Aorta (tissue), 5 donors: Measurements from ENCODE around the gene FHIT. TPM values are rescaled to one million over a fixed set of nuclear protein-coding genes. Genes with fewer than 3 reads are reported as not detected.

Source experiments
- ATAC-seq: fragments of 200-7000 bp; cut with Tn5 transposase; one replicate; pipeline ENCODE4 v1.9.1; 2022; ENCODE audit warnings: moderate library complexity; ENCODE audit not compliant: low FRiP score
- DNase-seq, 2 donors: peaks; one replicate each; pipeline ENCODE4 v3.0.0-alpha.2; 2020
- H3K27ac ChIP-seq, 2 donors: one replicate each; pipeline ENCODE4 v1.5.1; 2013; ENCODE audit warnings: low read length in 2 of 2, mild to moderate bottlenecking in 2 of 2, moderate library complexity in 2 of 2, control low read depth in 1 of 2, inconsistent platforms in 1 of 2, low read depth in 1 of 2
- H3K27me3 ChIP-seq, 2 donors: one replicate each; pipeline ENCODE4 v1.6.1; 2013; ENCODE audit warnings: control low read depth in 1 of 2, low read length in 1 of 2, mild to moderate bottlenecking in 1 of 2, moderate library complexity in 1 of 2; ENCODE audit not compliant: insufficient read depth in 2 of 2, control insufficient read depth in 1 of 2
- H3K36me3 ChIP-seq, 2 donors: one replicate each; pipeline ENCODE4 v1.6.1; 2013; ENCODE audit warnings: control low read depth in 1 of 2, low read length in 1 of 2, mild to moderate bottlenecking in 1 of 2; ENCODE audit not compliant: insufficient read depth in 2 of 2, control insufficient read depth in 1 of 2
- H3K4me1 ChIP-seq, 2 donors: one replicate each; pipeline ENCODE4 v1.6.1; 2013; ENCODE audit warnings: low read length in 2 of 2, control low read depth in 1 of 2, mild to moderate bottlenecking in 1 of 2, moderate library complexity in 1 of 2; ENCODE audit not compliant: insufficient read depth in 2 of 2, control insufficient read depth in 1 of 2
- H3K4me3 ChIP-seq, 2 donors: one replicate each; pipeline ENCODE4 v1.5.1; 2013; ENCODE audit warnings: low read length in 2 of 2, control low read depth in 1 of 2, mild to moderate bottlenecking in 1 of 2
- H3K9me3 ChIP-seq: one replicate; pipeline ENCODE4 v1.6.1; 2013; ENCODE audit warnings: mild to moderate bottlenecking, low read length; ENCODE audit not compliant: control insufficient read depth
- WGBS, 2 donors: extraction: QIAGEN DNeasy Blood & Tissue Kit; methylation state at CpG; one replicate each; pipeline ENCODE4 v1.1.7; 2013; 5-methylcytosine and 5-hydroxymethylcytosine counted together
- intact Hi-C, 2 donors: fragments of 100-400 bp; cut with DNase I; formaldehyde crosslinking; loops; one replicate each; pipeline versions ENCODE4 v1.14.2 to v1.15.0; 2022
- polyA plus RNA-seq, 2 donors: library from polyadenylated mRNA; stranded (reverse); fragments of 200-250 nt; gene quantifications; one replicate each; pipeline ENCODE4 v1.2.3, GENCODE V29; 2013
- total RNA-seq, 2 donors: library from RNA; stranded (reverse); fragmentation: NEBNext Ultra II Directional; extraction: Animal tissue kit (Norgen Biotek cat#: 25700); gene quantifications; one replicate each; pipeline ENCODE4 v1.2.1, GENCODE V29; 2021
- donor health status: healthy with polysubstance abuse.
- donor health status: Bipolar disorder and iron deficiency.
- donor health status: DM: no; HTN: no; CAD: no.
- donor health status: DM: no; HTN: no; CAD: no.
- donor health status: DM: yes; HTN: yes; CAD: no.

The FHIT gene
- total and polyA plus RNA-seq, 4 donors: 1.1 to 9.2 (median 3.0) TPM

DNA sequence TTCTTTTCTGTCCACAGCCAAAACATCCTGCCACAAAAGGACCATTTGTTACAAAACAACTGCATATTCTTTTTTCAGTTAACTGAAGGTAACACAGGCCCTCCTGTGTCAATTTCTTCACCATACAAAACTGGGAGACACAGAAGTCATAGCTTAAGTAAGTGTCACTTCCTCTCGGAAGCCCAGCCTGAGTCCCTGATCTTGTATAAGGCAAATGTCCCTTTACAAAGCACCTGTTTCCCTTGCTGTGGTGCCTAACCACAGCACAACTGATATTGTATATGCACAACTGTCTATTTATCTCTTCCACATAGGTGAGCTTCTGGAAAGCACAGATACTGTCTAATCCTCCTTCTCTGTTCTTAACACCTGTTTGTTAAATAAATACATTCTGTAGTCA is 293.7 kb downstream of the FHIT start:
- Histone ChIP-seq H3K4me1 (peaks cover 0 to 2% of the 10 kb centered on the region in 2 donors), H3K4me3 (no peak overlapping the region), H3K27ac (no peak overlapping the region), H3K9me3 (no peaks in the 10 kb centered on the region), H3K27me3 (no peaks in the 10 kb centered on the region), H3K36me3 (no peaks in the 10 kb centered on the region)
- intact Hi-C loops: no loop called here
- WGBS, 2 donors: 86 to 91% methylated on average over 1 of the region's 1 CpG
- no peak for ATAC-seq
- no peak for DNase-seq

DNA sequence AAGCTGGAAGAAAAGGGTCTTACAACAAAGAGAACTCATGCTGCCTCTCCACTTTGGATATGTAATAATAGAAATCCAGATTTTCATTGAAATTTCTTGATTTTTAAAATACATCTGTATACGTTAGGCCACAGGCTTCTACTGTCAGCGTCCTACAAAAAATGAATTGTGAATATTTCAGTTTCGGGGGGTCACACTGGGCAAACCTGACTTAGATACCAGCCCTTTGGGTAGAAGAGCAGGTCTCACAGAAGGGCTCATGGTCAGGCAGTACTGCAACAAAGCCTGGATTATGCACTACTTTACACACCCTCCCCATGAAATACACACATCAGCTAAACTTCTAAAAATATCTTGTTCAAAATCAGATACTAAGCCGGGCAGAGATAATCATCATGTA is 294.5 kb downstream of the FHIT start:
- 79 to 82% methylated on average over 4 of the region's 4 CpGs for WGBS, 2 donors

DNA sequence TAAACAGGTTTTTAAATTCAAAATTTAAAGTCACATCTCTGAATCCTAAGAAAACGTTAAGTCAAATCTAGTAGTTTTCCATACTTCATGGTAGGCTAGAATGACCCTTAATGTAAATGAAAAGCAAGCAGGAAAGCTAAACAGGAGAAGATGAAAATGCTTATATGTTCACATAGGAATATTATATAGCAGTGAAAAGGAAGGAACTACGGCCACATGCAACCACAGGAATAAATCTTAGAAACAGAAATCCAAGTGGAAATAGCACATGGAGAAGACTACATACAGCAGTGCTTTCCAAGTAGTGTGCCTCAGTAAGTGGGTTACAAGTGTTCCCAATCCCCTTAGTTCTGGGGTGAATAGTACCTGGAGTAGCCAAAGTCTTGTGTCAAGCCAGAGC is 296.2 kb downstream of the FHIT start:
- 94 to 98% methylated on average over 2 of the region's 2 CpGs for WGBS, 2 donors
- H3K4me1 ChIP-seq: peaks cover 0 to 2% of the 10 kb centered on the region in 2 donors
- H3K27ac ChIP-seq: no peak overlapping the region
- H3K9me3 ChIP-seq: no peaks in the 10 kb centered on the region
- DNase-seq (no peak), ATAC-seq (no peak)
- no peaks in the 10 kb centered on the region for H3K36me3 ChIP-seq
- intact Hi-C loops: no loop called here
- H3K27me3 ChIP-seq: no peaks in the 10 kb centered on the region
- H3K4me3 ChIP-seq: no peak overlapping the region

More for the DNA sequence above, 294.5 kb downstream of the FHIT start:
- Histone ChIP-seq H3K27ac (no peak overlapping the region), H3K36me3 (no peaks in the 10 kb centered on the region), H3K9me3 (no peaks in the 10 kb centered on the region), H3K4me1 (peaks cover 0 to 2% of the 10 kb centered on the region in 2 donors), H3K27me3 (no peaks in the 10 kb centered on the region), H3K4me3 (no peak overlapping the region)
- no peak for DNase-seq
- intact Hi-C loops: no loop called here
- ATAC-seq: no peak

DNA sequence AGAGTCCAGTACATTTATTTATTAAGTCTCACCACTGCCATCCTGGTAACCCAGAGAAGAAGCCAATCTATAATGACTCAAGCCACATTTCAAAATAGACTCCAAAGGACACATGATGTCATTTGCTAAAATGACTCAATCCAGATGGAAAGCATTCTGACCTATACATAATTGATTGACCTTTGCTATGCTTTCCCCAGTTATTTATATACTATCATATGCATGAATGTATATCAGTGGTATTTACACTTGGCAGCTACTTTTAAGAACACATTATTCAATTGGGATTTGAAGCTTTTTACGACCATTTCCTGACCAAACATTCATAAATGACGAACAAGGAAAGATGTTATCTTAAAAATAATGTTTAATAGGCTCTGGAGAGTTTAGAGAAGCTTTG is 297.2 kb downstream of the FHIT start:
- Histone ChIP-seq H3K36me3 (no peaks in the 10 kb centered on the region), H3K27me3 (no peaks in the 10 kb centered on the region), H3K4me3 (no peak overlapping the region), H3K9me3 (no peaks in the 10 kb centered on the region), H3K27ac (no peak overlapping the region), H3K4me1 (peaks cover 0 to 2% of the 10 kb centered on the region in 2 donors)
- ATAC-seq (no peak), DNase-seq (no peak)
- intact Hi-C loops: no loop called here
- WGBS, 2 donors: 26 to 41% methylated on average over 2 of the region's 2 CpGs

DNA sequence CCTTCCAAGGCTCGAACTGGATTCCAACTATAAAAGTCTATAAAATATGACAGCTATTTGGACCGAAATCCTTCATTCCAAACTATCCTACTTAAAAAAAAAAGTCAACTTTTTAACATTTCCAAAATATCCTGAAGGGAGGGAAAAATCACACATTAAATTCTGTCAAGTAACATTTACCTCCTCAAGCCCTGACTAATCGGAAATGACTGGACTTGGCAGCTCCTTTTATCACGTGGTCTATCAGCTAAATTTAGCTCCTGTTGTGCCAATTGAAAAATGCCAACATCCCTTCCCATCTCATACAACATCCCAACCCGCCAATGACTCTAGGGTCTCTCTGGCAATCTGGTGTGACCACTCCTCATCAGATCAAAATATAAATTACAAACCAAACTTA is 297.9 kb downstream of the FHIT start:
- Histone ChIP-seq H3K4me1 (peaks cover 0 to 2% of the 10 kb centered on the region in 2 donors), H3K9me3 (no peaks in the 10 kb centered on the region), H3K27ac (no peak overlapping the region), H3K36me3 (no peaks in the 10 kb centered on the region), H3K4me3 (no peak overlapping the region), H3K27me3 (no peaks in the 10 kb centered on the region)
- 6 to 7% methylated on average over 5 of the region's 5 CpGs for WGBS, 2 donors
- intact Hi-C loops: no loop called here
- DNase-seq: no peak
- no peak for ATAC-seq

DNA sequence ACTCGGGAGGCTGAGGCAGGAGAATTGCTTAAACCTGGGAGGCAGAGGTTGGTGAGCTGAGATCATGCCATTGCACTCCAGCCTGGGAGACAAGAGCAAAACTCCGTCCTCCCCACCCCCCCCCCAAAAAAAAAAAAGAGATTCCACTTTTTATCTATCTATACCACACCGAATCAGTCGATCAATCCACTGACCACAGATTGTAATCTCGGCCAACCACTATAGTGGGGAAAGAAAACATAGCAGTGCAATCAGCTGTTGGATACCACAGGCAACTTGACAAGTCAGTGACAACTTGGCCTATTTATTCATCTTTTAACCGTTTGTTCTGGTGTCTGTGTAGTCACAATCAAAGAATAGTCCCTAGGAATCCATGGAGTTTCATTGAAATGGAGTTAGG is 299.2 kb downstream of the FHIT start:
- intact Hi-C loops: no loop called here
- Histone ChIP-seq H3K27ac (no peak overlapping the region), H3K36me3 (no peaks in the 10 kb centered on the region), H3K9me3 (no peaks in the 10 kb centered on the region), H3K4me3 (no peak overlapping the region), H3K27me3 (no peaks in the 10 kb centered on the region), H3K4me1 (peaks cover 0 to 2% of the 10 kb centered on the region in 2 donors)
- DNase-seq: no peak
- whole genome bisulfite sequencing, 2 donors: 68 to 77% methylated on average over 6 of the region's 6 CpGs
- no peak for ATAC-seq

DNA sequence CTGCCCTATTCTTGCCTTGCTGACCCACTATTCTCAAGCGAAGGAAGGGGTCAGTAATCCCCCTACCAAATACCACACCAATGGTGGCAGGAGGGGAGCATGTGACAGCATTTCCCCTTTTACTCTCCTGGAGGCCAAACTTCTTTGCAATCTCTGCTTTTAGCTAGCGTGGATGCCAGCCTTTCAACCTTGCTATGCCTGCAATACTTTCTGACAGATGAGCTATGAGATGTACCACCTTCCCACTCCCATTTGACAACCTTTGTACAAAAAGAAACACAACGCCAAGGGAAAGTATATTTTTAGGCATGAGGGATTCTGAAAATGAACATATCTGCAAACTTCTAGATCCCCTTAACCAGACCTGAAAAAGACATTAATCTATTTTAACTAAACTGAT is 302.1 kb downstream of the FHIT start:
- Histone ChIP-seq H3K4me3 (no peak overlapping the region), H3K9me3 (no peaks in the 10 kb centered on the region), H3K27me3 (no peaks in the 10 kb centered on the region), H3K27ac (no peak overlapping the region), H3K4me1 (peaks cover 0 to 2% of the 10 kb centered on the region in 2 donors), H3K36me3 (no peaks in the 10 kb centered on the region)
- 73 to 84% methylated on average over 3 of the region's 3 CpGs for WGBS, 2 donors
- DNase-seq: no peak
- ATAC-seq: no peak
- intact Hi-C loops: no loop called here

DNA sequence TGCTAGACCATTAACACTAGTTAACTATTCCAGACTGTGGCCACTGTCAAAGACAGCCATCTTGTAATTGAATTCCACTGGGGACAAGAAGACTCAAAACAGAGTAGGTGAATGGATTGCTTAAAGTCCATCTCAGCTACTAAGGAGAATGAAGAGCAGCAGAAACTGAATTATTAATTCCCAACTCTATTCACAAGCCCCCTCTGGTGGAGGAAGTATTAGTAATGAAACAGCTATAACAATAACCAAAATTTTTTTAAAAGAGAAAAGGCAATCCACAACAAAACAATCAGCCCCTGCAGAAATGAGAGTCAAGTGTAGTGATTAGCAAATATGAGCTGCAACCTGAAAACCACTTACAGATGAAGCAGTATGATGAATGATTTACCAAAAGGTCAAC is 302.8 kb downstream of the FHIT start:
- Histone ChIP-seq H3K4me1 (no peaks in the 10 kb centered on the region), H3K36me3 (no peaks in the 10 kb centered on the region), H3K4me3 (no peak overlapping the region), H3K27ac (no peak overlapping the region), H3K9me3 (no peaks in the 10 kb centered on the region), H3K27me3 (no peaks in the 10 kb centered on the region)
- intact Hi-C loops: no loop called here
- ATAC-seq (no peak), DNase-seq (no peak)

DNA sequence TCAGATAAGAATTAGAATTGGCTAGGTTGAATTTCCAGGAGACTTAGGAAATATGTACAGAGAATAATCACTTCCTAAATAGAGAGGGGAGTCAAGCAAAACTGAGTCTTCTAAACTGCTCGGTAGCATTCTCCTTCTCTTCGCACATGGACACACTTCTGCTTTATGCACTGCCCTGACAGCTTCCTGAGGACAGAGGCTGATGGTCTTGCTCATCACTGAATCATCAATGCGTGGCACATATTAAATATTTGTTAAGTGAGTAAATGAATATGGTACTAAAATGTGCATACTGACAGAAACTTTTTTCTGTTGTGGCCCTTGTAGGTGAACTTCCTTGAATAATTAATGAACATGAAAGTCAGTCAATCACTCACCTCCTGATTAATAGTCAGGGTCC is 315.5 kb downstream of the FHIT start:
- no peaks in the 10 kb centered on the region for H3K27me3 ChIP-seq
- 77 to 79% methylated on average over 3 of the region's 3 CpGs for WGBS, 2 donors
- ATAC-seq: no peak
- no peak overlapping the region for H3K27ac ChIP-seq
- no peaks in the 10 kb centered on the region for H3K9me3 ChIP-seq
- H3K4me3 ChIP-seq: no peak overlapping the region
- intact Hi-C loops: no loop called here
- H3K4me1 ChIP-seq: no peaks in the 10 kb centered on the region
- no peaks in the 10 kb centered on the region for H3K36me3 ChIP-seq
- no peak for DNase-seq
